GM12865 (cell line): ENCODE measurements around the gene C1R.

Experiments used
- DNase-seq: peaks from one replicate; pipeline ENCODE4 v3.0.0; 2010; ENCODE audit warnings: low read depth
- H3K4me3 ChIP-seq: 2 replicates; pipeline ENCODE4 v1.5.1; 2011; ENCODE audit warnings: mild to moderate bottlenecking, low read depth, low read length, control low read depth
- TF ChIP-seq, protein P1 (sequence below): IDR thresholded peaks from 2 replicates; pipeline ENCODE4 v1.5.1; 2011; ENCODE audit warnings: low read length, control low read depth, low read depth, inconsistent platforms; ENCODE audit not compliant: insufficient read depth; ENCODE audit errors: missing control alignments

C1R gene

DNA sequence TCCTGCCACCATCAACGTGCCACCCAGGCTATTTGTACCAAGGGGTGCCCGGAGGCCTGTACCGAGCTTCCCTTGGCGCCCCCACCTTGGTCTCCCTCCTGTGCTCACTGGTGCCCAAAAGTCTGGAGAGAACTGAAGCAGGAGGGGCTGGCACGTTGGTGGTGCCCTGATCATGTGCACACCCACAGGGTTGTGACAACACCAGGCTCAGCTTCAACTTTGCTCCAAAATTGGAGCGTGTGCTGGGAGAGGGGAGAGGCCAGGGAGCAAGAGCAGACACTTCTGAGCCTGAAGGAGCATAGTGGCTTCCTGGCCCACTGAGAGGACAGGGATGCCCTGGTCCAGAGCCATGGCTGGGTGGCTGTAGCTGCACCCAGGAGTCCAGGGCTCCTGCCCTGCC lies 60.9 kb downstream of the C1R start:
- no peak for DNase-seq
- H3K4me3 ChIP-seq: no peak overlapping the region
- TF ChIP-seq, protein P1, sequence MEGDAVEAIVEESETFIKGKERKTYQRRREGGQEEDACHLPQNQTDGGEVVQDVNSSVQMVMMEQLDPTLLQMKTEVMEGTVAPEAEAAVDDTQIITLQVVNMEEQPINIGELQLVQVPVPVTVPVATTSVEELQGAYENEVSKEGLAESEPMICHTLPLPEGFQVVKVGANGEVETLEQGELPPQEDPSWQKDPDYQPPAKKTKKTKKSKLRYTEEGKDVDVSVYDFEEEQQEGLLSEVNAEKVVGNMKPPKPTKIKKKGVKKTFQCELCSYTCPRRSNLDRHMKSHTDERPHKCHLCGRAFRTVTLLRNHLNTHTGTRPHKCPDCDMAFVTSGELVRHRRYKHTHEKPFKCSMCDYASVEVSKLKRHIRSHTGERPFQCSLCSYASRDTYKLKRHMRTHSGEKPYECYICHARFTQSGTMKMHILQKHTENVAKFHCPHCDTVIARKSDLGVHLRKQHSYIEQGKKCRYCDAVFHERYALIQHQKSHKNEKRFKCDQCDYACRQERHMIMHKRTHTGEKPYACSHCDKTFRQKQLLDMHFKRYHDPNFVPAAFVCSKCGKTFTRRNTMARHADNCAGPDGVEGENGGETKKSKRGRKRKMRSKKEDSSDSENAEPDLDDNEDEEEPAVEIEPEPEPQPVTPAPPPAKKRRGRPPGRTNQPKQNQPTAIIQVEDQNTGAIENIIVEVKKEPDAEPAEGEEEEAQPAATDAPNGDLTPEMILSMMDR: no peak
